HG02840 (cell line): ENCODE measurements around the gene CDH16.

ENCODE experiments used
- ATAC-seq: cut with Tn5 transposase; IDR thresholded peaks from one replicate; pipeline ENCODE4 v1.9.1; 2021; ENCODE audit warnings: mild to moderate bottlenecking, moderate library complexity, moderate number of reproducible peaks; ENCODE audit not compliant: unreplicated experiment, low FRiP score

The CDH16 gene

DNA sequence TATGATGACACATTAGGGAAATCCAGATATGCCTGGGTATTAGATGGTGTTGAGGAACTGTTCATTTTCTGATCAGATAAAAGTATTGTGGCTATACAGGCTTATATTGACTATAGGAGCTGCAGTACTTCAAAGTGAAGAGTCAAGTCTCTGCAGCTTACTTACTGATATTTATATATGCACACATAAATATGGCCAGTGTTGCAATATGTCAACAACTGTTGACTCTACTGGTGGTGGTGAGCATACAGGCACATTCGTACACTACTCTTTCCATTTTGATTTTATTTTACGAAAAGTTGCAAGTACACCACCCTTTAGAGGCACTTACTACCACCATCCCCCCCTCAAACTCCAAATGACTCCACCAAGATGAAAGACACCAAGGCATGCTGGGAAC is 13.0 kb upstream of the CDH16 start:
- no peak for ATAC-seq

DNA sequence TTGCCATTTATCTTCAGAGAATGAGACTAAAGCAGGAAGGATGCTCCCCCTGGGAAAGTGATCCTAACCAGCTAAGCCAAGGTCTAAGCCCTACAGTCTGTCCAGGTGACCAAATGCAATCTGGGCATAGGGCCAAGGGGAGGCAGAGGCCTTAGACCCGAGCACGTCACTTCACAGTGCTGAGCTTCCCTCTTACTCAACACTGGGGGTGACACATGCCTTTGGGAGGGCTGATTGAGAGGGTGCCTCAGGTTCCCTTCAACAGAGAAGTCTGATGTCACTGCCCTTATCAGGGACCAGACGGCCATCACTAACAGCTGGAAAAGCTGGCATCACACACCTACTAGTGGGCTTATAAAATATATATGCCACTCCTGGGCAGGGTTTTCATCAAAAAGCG is 11.5 kb upstream of the CDH16 start:
- ATAC-seq, result no peak

DNA sequence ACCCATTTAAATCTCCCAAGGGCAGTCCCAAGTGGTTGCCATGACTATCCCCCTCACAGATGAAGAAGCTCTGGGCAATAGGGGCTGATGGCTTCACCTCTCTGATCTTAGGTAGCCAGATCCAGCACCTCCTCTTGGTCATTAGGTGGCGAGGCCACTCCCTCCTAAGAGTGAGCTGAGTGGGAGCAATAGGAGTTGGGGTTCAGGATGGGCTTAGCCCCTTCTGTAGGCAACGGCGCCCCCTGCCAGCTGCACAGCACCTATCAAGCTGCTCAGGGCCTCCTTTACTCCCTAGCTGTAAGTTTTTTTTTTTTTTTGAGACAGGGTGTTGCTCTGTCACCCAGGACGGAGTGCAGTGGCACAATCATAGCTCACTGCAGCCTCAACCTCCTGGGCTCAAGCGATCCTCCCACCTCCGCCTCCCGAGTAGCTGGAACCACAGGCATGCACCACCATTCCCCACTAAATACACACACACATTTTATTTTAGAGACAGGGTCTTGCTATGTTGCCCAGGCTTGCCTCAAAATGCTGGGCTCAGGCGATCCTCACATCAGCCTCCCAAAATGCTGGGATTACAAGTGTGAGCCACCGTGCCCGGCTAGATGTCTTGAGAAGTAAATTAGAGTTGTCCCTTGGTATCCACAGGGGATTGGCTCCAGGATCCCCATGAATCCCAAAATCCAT is 10.2 kb upstream of the CDH16 start:
- no peak for ATAC-seq

DNA sequence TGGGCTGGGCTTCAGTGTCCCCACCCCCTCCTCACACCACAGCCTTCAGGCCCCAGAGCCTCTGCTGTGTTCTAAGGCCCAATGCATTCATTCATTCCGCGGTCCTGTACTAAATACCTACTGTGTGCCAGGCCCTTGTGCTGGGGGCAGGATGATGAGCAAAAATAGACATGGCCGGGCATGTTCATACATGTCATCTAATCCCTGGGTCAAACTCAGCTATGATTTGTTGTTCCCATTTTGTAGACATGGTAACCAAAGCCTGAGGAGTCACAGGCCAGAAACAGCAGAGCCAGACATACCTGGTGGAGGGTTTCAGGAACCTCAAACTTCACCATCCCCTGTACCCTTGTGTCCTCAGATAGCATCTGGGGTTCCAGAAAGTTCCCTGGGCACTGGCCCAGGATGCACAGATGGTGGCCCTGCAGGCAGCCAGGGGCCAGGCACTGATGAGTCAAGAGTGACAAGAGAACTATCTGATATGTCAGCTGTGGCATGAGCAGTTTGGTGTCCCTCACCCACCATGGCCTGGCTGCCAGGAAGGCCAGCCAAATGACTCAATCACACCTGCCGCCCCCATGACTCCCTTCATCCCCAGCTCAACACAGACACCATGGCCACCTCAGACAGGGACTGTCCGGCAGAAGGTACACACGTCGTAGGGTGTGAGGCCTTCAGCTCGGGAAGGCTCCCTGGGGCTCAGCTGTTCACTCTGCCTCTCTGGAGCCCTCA is 9.4 kb upstream of the CDH16 start:
- no peak for ATAC-seq

DNA sequence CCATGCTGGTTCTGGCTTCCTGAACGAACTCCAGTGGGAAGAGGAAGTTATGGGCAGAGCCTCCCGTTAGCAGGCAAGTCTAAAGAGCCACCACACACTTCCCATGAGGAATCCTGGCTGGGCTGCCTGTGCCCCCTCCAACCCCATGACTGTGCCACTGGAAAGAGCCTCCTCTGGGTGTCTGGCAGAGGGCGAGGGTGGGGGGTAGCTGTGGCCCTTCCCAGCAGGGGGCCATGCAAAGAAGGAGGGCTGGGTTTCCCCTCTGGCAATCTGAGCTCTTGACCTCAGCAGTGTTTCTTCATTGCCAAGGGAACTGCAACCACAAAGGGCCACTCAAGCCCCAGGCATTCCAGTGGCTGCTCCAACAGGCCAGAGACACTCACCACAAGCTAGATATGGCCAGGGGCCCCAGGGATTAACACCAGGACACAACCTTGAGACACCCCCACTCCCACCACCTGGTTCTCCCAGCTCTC is 8.3 kb upstream of the CDH16 start:
- ATAC-seq, result no peak

DNA sequence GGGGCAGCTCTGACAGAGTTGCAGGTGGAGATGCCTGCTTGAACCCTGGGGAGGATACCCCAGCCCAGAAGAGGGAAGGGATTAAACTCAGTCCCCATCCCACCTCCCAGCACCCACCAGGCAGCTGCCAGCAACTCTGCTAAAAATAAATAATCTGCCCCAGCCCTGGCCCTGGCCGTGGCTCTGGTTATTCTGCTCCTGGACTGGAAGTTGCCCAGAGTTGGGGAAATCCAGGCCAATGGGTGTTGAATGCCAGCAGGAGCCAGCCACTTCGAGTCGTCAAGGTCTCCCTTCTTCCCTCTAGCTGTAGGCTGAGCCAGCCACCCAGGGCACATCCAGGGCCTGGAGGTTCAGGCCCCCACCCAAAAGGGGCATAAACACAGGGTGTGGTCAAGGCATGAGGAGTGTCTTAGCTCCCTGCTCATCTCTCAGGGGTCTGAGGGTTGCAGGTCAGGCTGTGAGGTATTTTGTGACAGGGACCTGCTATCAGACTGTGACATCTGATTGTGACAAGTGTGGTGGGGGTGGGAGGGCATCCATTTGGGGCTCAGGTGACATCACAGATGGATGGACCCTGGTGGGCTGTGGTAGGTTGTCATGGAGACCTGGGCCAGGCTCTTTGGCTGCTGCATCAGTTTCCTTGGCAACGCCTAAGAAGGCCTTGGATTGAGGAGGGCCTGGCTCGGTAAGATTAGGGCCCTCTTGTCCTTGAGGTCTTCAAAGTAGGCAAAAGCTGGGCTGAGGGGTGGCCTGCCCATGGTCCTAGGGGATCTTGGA is 7.7 kb upstream of the CDH16 start:
- ATAC-seq, result no peak

DNA sequence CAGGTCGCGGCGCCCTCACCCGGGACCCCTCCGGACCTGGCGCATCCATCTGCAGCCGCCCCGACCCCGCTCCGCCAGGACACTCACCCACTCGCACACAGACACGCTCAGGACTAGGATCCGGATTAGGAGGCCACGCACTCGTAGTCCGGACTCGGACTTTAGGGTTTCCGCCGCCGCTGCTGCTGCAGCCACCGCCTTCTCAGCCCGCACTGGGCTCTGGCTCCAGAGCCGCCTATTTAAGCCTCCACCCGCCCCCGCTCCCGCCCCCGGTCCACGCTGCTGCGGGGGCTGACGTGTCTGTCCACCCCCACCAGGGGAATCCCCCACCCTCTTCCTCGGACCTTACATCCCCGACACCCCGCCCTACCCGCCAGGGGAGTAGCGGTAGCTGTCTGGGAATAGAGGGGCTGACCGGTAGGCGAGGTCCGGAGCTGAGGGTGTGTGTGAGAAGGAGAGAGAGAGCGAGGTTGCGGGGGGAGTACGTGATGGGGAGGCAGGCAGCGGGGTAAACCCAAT is 6.7 kb upstream of the CDH16 start, which contains the start of gene RRAD:
Gene RRAD, minus strand, starts transcription at position 214 of the 519 bp plus-strand sequence. CDS start 356 bp downstream, outside the sequence.
- ATAC-seq, result no peak

DNA sequence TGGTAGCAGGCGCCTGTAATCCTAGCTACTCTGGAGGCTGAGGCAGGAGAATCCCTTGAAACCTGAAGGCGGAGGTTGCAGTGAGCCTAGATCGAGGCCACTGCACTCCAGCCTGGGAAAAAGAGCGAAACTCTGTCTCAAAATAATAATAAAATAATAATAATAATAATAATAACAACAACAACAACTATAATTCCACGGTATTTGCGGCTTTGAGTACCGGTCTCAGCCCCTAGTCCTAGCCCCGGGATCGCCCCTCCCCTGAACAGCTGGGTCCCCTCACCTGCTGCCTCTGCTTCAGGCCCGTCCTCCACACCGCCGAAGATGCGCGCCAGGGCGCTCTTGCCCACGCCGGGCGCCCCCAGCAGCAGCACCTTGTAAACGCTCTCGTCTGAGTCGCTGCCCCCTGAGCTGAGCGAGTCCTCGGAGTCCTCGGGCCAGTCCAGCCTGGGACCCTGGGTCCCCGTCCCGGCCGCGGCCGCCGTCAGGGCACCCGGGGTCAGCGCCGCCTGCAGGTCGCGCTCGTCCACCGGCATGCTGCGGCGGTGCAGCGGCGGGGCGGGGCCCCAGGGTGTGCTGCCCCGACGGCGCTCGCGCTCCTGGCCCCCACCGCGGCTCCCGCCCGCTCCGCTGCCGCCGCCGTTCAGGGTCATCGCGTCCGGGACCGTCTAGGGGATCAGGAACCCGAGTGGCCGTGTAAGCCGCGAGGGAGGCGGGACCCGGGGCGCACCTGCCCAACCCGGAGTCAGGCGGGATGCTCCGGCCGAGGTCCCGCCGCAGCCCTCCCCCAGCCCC is 6.0 kb upstream of the CDH16 start:
- no peak for ATAC-seq

DNA sequence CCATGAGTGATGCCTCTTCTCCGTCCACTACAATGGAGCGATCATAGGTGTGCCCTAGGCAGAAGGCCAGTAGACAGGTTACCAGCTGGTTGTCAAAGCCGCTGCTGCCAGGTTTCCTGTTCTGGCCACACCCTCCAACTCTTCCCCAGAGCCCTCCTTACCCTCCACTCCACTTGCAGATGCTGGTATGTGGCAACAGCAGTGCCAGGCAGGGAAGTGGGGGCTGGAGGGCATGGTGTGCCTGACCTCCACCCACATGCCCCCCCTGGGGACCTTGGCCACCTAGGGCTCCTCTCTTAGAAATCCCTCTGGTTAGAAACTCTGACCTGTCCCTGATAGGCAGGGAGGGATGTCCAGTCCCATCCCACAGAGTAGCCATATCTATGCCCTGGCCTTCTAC is 5.2 kb upstream of the CDH16 start:
- ATAC-seq, result no peak

DNA sequence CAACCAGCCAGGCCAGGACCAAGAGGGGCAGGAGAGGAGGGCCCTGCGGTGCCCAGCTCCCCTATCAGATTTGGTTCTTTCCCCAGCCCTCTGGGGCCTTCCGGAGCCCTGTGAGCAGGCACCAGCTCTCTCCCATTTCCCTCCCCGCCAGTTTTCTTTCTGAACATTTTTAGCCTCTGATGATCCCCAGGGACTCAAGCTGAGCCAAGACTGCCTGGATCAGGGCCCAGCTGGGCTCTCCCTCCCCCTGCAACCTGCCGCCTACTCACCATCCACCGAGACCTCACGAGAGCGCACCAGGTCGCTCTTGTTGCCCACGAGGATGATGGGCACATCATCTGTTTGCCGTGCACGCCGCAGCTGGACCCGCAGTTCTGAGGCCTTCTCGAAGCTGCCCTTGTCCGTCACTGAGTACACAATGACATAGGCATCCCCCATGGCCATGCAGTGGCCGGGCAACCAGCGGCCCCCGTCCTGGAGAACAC is 4.6 kb upstream of the CDH16 start:
- ATAC-seq, result no peak

DNA sequence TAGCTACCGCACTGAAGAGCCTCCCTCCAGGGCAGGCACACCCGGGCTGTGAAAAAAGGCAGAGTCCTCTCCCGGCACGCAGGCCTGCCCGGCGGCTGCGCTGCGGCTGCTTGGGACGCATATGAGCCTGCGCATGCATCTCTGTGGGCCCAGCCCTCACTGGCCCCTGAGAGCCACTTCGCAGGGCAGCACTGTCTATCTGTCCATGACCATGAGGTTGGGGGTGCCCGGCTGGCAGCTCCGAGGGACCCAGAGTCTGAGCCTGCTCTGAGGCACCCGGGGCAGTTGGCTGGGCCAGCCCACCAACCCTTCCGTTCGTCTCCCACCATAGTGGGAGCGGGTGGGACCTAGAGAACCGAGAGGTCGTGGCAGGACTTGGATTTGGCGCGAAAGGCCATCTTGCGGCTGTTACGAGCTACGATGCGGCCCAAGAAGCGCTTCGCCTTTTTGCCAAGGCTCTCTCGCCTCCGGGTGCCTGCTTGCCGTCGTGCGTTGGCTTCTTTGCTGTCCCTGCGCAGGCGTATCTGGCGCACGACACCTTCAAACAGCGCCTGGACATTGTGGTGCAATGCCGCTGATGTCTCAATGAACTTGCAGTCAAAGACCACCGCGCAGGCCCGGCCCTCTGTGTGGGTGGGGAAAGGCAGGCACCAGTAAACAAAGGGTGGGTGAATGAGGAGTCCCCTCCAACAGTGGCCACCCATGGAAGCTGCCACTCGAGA is 3.2 kb upstream of the CDH16 start:
- no peak for ATAC-seq

DNA sequence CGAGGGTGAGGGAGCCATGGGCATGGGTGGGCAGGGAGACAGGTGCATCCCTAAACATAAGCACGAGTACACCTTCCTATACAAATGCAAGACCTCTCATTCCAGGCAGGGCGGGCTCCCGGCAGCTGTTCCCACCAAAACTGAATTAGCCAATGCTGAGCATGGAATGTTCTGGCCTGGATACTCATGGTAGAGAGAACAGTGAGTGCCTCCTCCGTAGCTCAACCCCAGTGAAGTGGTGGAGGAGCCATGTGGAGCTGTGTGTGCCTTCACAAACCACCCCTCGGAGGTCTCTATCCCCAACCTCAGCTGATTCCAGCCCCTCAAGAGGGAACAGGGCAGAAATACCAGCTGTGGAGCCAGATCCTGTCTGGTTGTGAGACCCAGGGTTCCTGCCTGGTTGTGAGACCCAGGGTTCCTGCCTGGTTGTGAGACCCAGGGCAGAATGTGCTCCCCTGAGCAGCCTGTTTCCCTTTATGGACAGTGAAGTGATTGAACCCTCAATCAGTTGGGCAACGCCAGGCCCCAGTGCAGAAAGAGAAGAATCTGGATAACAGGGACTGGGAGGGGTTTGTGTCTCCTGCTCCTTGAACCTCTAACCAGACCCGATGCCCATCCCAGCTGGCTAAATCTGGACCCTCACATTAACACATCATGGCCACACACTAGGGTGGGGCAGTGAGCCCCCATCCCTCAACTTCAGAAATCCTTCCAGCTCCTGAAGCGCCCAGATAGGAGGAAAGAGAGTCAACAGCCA is 2.4 kb upstream of the CDH16 start:
- no peak for ATAC-seq

DNA sequence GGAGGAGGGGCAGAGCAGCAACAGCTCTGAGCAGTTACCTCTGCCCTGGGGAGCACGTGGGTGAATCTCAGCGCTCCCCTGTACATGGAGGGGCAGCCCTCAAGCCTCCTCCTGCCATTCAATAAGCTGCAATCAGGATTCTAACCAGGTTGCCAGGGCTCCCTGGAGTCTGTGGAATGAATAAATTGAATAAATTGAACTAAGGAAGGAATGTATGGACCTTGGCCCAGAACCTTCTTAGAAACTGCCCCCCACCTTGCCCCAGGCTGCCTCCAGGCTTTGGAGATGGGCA is 1.6 kb upstream of the CDH16 start:
- ATAC-seq, result no peak

DNA sequence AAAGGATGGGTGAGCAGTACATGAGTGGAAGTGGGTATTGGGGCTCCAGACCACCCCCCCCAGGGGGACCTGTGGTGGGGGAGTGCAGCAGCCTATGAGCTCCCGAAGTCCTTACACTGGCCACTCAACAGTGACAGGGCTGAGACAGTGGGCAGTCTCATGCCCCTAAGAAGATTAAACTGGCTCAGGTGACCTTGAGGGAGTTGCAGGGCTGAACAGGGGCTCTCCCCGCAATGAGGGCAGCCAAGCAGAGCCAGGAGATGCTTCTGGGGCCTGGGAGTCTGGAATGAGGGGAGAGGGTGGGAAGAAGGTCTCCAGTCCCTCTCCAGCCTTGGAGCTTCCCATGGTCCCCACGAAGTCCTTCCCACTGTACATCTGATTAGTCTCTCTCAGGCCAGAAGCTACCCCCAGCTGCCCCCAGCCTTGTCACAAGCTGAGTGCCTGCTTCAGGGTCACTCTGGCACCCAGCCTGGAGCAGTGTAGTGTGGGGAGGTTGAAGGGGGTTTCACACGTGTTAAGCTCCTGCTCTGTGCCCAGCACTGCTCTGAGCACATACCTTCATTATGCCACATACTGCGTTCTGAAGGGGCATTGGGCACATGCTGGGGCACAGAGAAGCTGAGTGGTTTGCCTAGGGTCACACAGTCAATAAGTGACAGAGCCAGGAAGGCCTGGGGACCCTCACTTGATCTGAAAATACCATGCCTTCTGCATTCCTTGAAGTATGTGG is 1.0 kb upstream of the CDH16 start:
- no peak for ATAC-seq

DNA sequence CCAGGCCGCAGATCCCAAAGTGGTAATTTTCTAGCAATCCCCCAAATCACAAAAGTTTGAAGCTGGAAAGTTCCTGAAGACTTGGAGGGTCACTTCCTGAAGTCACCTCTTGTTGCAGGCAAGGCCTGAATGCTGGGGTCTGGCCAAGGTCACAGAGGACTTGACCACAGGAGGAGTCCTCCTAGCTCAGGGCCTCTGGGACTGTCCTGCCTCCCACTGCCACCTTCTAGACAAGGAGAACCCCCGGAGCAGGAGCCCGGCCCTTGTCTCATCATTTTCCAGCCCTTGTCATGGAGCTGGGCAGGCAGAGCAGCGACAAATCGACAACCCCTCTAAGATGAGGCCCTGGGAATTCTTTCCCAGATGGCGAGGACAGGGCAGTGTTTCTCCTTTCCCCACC is 330 bp downstream of the CDH16 start:
- no peak for ATAC-seq

DNA sequence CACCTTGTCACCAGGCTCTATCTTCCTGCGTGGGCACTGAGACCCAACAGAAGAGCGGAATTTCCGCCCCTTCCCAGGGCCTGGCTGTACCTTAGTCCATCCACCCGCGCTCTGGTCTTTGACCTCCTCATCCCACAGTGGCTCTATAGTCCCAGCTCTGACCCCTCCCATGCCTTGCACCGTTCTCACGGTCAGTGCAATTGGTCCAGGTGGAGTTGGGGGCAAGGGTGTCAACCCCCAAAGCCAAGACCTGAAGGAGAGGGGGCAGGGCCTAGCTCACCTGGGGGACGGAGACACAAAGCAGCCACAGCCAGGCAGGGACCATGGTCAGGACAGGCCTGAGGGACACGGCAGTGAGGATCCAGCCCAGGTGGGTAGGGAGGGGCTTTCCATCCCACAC is 944 bp downstream of the CDH16 start:
- no peak for ATAC-seq

DNA sequence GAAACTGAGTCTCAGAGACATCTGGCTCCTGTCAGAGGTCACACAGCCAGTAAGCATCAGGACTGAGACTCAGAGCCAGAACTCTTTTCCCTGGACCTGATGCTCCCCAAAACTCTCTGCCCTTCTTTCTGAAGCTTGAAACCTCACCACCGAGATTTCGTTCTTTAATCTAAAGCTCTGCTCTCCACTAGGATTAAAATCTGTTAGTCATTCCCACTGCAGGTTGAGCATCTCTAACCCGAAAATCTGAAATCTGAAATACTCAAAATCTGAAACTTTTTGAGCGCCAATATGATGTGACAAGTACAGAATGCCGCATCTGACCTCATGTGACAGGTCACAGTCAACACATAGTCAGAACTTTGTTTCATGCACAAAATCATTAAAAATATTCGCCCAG is 2.2 kb downstream of the CDH16 start:
- ATAC-seq, result no peak

DNA sequence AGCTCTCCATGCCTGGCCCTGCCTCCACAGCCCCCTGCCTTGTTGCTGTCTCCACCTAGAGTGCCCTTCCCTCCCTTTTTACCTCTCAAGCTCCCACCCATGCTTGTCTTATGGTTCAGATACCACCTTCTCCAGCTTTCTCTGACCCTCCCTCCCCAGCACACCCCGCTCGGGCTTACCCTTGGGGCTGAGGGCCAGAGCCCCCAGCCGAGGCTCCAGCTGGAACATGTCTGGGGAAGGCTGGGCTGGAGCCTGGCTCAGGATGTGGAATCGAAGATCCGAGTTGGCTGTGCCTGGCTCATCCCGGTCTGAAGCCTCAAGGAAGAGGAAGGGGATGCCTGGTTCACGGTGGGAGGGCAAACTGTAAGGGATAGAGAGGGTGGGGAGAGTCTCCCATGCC is 3.6 kb downstream of the CDH16 start:
- ATAC-seq, result no peak
